ENCODE results near the gene TSPAN18. TPM values are rescaled to one million over a fixed set of nuclear protein-coding genes. Genes with fewer than 3 reads are reported as not detected.

TSPAN18 gene
- total RNA-seq, 2 donors from 2014 or later = 2.0 to 7.7 TPM

- Histone ChIP-seq H3K4me3 (no peak overlapping the region), H3K9me3 (no peaks in the 10 kb centered on the region), H3K27ac (no peak overlapping the region), H3K27me3 (replicated peaks; ENCODE audit: insufficient read depth) (no peaks in the 10 kb centered on the region), H3K36me3 (no peaks in the 10 kb centered on the region), H3K4me1 (ENCODE audit: control insufficient read depth in 1 of 2, low read depth in 2 of 2) (peaks cover 12 to 36% of the 10 kb centered on the region in 2 donors)
- no peak for DNase-seq (ENCODE audit: low spot score)
- no peak for ATAC-seq (ENCODE audit: insufficient number of reproducible peaks, low FRiP score, low read depth)
- TF ChIP-seq CTCF (IDR thresholded peaks at IDR 0.05) = no peak
Measured at GRCh38 chr11:44860346-44860745, 133.6 kb downstream of the TSPAN18 start.

- no peaks in the 10 kb centered on the region for H3K9me3 ChIP-seq
- no peaks in the 10 kb centered on the region for H3K27me3 ChIP-seq (replicated peaks; ENCODE audit: insufficient read depth)
- peaks cover 12 to 46% of the 10 kb centered on the region in 2 donors for H3K4me1 ChIP-seq (ENCODE audit: control insufficient read depth in 1 of 2, low read depth in 2 of 2)
- H3K27ac ChIP-seq = peak overlapping the region; percentile 96 to 97
- H3K4me3 ChIP-seq = peak overlapping the region; percentile 41
- TF ChIP-seq CTCF (IDR thresholded peaks at IDR 0.05) = no peak
- H3K36me3 ChIP-seq = no peaks in the 10 kb centered on the region
- DNase-seq (ENCODE audit: low spot score) (peak; percentile 86), ATAC-seq (ENCODE audit: insufficient number of reproducible peaks, low FRiP score, low read depth) (peak; percentile 87)
Measured at GRCh38 chr11:44861849-44862557, 135.2 kb downstream of the TSPAN18 start.

GRCh38 chr11:44862558-44863101 lies 135.9 kb downstream of the TSPAN18 start:
- Histone ChIP-seq H3K36me3 (no peaks in the 10 kb centered on the region), H3K27ac (peak overlapping the region; percentile 96 to 97), H3K4me1 (ENCODE audit: control insufficient read depth in 1 of 2, low read depth in 2 of 2) (peaks cover 12 to 46% of the 10 kb centered on the region in 2 donors), H3K4me3 (no peak overlapping the region), H3K9me3 (no peaks in the 10 kb centered on the region), H3K27me3 (replicated peaks; ENCODE audit: insufficient read depth) (no peaks in the 10 kb centered on the region)
- ATAC-seq (ENCODE audit: insufficient number of reproducible peaks, low FRiP score, low read depth) (no peak), DNase-seq (ENCODE audit: low spot score) (no peak)
- TF ChIP-seq CTCF (IDR thresholded peaks at IDR 0.05) = no peak

- ATAC-seq (ENCODE audit: insufficient number of reproducible peaks, low FRiP score, low read depth) = no peak
Measured at GRCh38 chr11:44863231-44863630, 136.5 kb downstream of the TSPAN18 start.

More at GRCh38 chr11:44863231-44863630, 136.5 kb downstream of the TSPAN18 start:
- no peaks in the 10 kb centered on the region for H3K27me3 ChIP-seq (replicated peaks; ENCODE audit: insufficient read depth)
- peaks cover 12 to 50% of the 10 kb centered on the region in 2 donors for H3K4me1 ChIP-seq (ENCODE audit: control insufficient read depth in 1 of 2, low read depth in 2 of 2)
- no peak for DNase-seq (ENCODE audit: low spot score)
- no peaks in the 10 kb centered on the region for H3K36me3 ChIP-seq
- H3K27ac ChIP-seq = peak overlapping the region; percentile 96 to 97
- H3K4me3 ChIP-seq = no peak overlapping the region
- TF ChIP-seq CTCF (IDR thresholded peaks at IDR 0.05) = no peak
- H3K9me3 ChIP-seq = no peaks in the 10 kb centered on the region
